Skin epidermis (tissue), 12 donors: ENCODE results near the gene GIPC2.

Source experiments
- H3K27ac ChIP-seq, 21 experiments: fragments of 200-600 bp; sonication (generic) in 11 of 21; one replicate each; pipeline ENCODE4 v1.5.0; 2020; ENCODE audit warnings: mild to moderate bottlenecking in 3 of 21, inconsistent platforms in 2 of 21, moderate library complexity in 2 of 21
- H3K4me3 ChIP-seq, 7 experiments: fragments of 200-600 bp; sonication (generic) in 2 of 7; one replicate each; pipeline ENCODE4 v1.5.0; 2020; ENCODE audit warnings: inconsistent platforms in 2 of 7, mild to moderate bottlenecking in 2 of 7, moderate library complexity in 1 of 7

Gene GIPC2

GRCh38 chr1:78171736-78172590 lies 126.2 kb downstream of the GIPC2 start:
- Histone ChIP-seq H3K27ac (no peak overlapping the region), H3K4me3 (no peak overlapping the region)

GRCh38 chr1:78176448-78176847 lies 130.7 kb downstream of the GIPC2 start:
- Histone ChIP-seq H3K4me3 (no peak overlapping the region), H3K27ac (no peak overlapping the region)

- H3K27ac ChIP-seq = no peak overlapping the region
- H3K4me3 ChIP-seq = no peak overlapping the region
These were observed 132.0 kb downstream of the GIPC2 start for GRCh38 chr1:78177708-78178270.

GRCh38 chr1:78178816-78179215 lies 133.1 kb downstream of the GIPC2 start:
- no peak overlapping the region for H3K27ac ChIP-seq

GRCh38 chr1:78184460-78185072 lies 138.8 kb downstream of the GIPC2 start:
- H3K4me3 ChIP-seq = no peak overlapping the region
- H3K27ac ChIP-seq = no peak overlapping the region

More at GRCh38 chr1:78178816-78179215, 133.1 kb downstream of the GIPC2 start:
- no peak overlapping the region for H3K4me3 ChIP-seq
